Amygdala (tissue), 56 donors: ENCODE results near the gene PCBP3.
A peak's percentile ranks its signal among the peaks of the same experiment; 100 is the strongest.

Experiments
- DNase-seq, 56 donors: peaks; one replicate each; lab custom pipeline; 2025; lab: John Stamatoyannopoulos, UW

PCBP3 gene

GRCh38 chr21:45833414-45833813 lies 189.9 kb downstream of the PCBP3 start:
- peak in 22 of 56 donors; percentile 20 to 73 (median 44) for DNase-seq

- DNase-seq: no peak
Measured at GRCh38 chr21:45834026-45834715, 190.6 kb downstream of the PCBP3 start.

GRCh38 chr21:45834821-45835293 lies 191.3 kb downstream of the PCBP3 start:
- DNase-seq: no peak

- DNase-seq: no peak
Measured at GRCh38 chr21:45835301-45836267, 192.1 kb downstream of the PCBP3 start.

- peak in 2 of 56 donors; percentile 21 to 36 for DNase-seq
Measured at GRCh38 chr21:45836268-45836655, 192.7 kb downstream of the PCBP3 start.

- no peak for DNase-seq
Measured at GRCh38 chr21:45836694-45837670, 193.5 kb downstream of the PCBP3 start.

GRCh38 chr21:45837936-45838335 lies 194.4 kb downstream of the PCBP3 start:
- DNase-seq: peak in 1 of 56 donors; percentile 28

GRCh38 chr21:45838634-45839033 lies 195.1 kb downstream of the PCBP3 start:
- no peak for DNase-seq

- DNase-seq: no peak
Measured at GRCh38 chr21:45839274-45839673, 195.7 kb downstream of the PCBP3 start.

- no peak for DNase-seq
Measured at GRCh38 chr21:45841033-45841432, 197.5 kb downstream of the PCBP3 start.

- DNase-seq: no peak
Measured at GRCh38 chr21:45843426-45843825, 199.9 kb downstream of the PCBP3 start.

- no peak for DNase-seq
Measured at GRCh38 chr21:45844181-45844580, 200.7 kb downstream of the PCBP3 start.

GRCh38 chr21:45845063-45845769 lies 201.7 kb downstream of the PCBP3 start:
- DNase-seq: no peak

- no peak for DNase-seq
Measured at GRCh38 chr21:45845770-45846090, 202.2 kb downstream of the PCBP3 start.

GRCh38 chr21:45846373-45847160 lies 203.0 kb downstream of the PCBP3 start:
- DNase-seq: peak in 13 of 56 donors; percentile 12 to 43 (median 31)

- no peak for DNase-seq
Measured at GRCh38 chr21:45847870-45848269, 204.3 kb downstream of the PCBP3 start.

- DNase-seq: no peak
Measured at GRCh38 chr21:45848331-45848730, 204.8 kb downstream of the PCBP3 start.

GRCh38 chr21:45848805-45849204 lies 205.3 kb downstream of the PCBP3 start:
- DNase-seq: no peak

- no peak for DNase-seq
Measured at GRCh38 chr21:45849651-45850050, 206.1 kb downstream of the PCBP3 start.
